SKM-1 treated with dmso at 0.1 percent for 144 hours (cell line): Measurements from ENCODE around the gene SLC2A5.
"Not testable (repeated sequence)": the region's sequence is repeated elsewhere in the genome, so short reads cannot be mapped to it uniquely, and the experiment has no call there.

Experiments used
- DNase-seq: peaks from one replicate; lab custom pipeline; 2025; ENCODE audit not compliant: unreplicated experiment; lab: John Stamatoyannopoulos, UW

SLC2A5 gene

DNA sequence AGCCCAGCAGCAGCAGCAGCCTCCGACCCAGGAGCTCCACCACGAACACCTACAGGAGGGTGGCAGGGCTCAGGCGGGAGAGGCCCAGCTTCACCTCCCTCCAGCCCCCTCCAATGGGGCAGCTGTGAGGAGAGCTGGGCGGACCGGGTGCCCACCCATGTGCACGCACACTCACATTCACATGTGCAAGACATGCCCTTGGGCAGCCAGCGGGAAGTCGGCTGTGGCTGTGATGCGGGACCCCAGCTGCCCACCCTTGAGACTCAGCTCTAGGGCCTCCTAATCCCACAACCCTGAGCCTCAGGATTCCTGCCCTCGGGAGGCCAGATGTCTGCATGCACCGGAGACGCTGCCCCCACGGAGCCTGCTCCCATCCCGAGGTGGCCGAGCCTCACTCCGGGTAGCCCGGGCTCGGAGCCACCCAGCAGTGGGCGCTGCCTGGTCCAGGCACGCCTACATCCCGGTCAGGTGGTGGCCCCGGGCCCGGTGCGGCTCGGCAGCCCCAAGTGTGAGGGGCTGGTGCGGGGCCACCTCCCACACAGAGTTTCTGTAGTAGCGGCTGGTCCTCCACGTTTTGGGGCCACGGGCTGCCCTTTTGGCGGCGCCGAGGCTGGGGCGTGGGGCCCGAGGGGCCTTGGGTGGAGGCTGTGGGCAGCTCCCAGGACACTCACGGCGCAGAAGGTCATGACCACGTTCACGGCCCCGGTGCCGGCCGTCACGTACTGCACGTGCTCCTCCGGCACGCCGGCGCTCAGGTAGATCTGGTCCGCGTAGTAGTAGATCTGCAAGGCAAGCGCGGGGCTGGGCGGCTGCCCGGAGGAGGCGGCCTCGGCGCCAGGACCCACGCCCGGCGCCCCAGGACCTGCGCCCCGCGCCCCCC is 30.3 kb downstream of the SLC2A5 start:
- no peak for DNase-seq

- DNase-seq: no peak
These were observed 31.1 kb downstream of the SLC2A5 start for GRCh38 chr1:9038338-9038650.

DNA sequence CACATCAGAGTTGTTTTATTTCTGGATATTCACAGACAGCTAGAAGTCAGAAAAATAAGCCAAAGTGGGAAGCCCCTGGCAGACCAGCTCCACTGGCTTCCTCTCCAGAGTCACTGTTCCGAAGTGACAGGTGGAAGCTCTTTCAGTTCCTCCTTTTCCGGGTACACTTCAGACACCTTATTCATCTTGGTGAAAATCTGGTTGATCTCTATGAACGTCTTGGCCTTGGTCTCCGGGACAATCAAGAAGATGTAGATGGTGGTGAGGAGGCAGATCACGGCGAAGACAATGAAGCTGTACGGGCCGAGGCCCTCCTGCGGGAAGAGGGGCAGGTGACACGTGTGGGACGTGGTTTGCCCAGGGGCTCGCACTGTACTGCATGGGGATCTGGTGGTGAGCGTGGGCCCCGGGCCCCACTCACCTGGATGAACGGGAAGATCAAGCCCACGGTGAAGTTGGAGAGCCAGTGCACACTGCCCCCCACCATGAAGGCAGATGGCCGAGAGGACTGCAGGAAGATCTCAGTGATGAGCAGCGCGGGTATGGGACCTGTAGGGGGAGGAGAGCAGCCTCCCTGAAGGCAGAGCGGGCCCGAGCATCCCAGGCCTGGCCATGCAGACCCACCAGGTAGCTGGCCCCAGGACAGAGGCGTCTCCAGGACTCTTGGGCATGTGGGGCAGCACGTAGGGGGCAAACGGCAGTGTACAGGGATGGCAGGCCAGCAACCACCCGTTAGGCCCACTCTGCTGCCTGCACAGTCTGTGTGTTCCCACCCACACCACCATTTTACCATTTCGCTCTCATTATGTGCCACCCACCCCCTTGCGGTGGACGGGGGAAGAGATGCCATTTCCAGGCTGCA is 31.7 kb downstream of the SLC2A5 start:
- DNase-seq: no peak

- no peak for DNase-seq
These were observed 34.2 kb downstream of the SLC2A5 start for GRCh38 chr1:9035226-9035625.

- no peak for DNase-seq
These were observed 36.1 kb downstream of the SLC2A5 start for GRCh38 chr1:9033363-9033762.

- no peak for DNase-seq
These were observed 37.8 kb downstream of the SLC2A5 start for GRCh38 chr1:9031484-9032259.

- DNase-seq: not testable (repeated sequence)
These were observed 38.4 kb downstream of the SLC2A5 start for GRCh38 chr1:9031077-9031476.

DNA sequence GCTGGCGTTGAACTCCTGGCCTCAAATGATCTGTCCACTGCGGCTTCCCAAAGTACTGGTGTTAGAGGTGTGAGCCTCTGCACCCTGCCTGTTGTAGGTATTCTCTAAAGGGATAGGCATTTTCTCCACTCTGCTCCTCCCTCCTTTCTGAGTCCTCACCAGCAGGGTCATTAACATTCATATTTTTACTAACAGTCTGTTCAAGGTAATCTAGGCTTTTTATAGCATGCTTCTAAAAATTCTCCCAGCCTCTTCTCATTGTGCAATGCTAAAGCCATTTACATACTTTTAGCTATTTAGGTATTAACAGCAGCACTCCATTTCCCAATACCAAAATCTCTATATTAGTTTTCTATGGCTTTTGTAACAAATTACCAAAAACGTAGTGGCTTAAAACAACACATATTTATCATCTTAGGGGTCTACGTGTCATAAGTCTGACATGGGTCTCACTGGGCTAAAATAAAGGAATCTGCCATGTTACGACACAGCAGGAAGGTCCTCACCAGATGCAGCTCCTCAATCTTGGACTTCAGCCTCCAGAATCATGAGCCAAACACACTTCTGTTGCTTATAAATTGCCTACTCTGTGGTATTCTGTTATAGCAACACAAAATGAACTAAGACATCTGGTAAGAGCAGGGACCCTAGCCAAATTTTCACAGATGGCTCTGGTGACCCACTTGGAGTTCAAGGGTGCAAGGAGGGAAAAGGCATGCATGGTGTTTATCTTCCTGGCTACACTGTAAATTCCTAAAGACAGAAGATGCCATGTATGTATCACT is 40.3 kb downstream of the SLC2A5 start:
- DNase-seq: no peak

- DNase-seq: no peak
These were observed 42.1 kb downstream of the SLC2A5 start for GRCh38 chr1:9027307-9027706.

DNA sequence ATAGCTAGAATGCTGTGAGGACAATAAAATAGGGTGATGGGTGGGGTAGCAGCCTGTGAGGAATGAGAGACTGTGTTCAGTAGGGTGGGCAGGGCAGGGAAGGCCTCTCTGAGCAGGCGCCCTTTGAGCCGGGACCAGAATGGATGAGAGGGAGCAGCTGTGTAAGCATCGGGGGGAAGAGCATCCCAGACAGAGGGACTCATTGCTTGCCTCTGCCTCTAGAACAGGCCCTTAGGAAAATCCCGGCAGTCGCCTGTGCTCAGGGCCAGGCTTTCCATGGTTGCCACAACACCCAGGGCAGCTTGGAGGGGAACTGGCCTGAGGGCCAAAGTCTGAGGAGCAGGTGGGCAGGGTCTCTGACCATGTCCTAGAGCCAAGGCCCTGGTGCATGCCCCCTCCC is 44.0 kb downstream of the SLC2A5 start:
- no peak for DNase-seq

DNA sequence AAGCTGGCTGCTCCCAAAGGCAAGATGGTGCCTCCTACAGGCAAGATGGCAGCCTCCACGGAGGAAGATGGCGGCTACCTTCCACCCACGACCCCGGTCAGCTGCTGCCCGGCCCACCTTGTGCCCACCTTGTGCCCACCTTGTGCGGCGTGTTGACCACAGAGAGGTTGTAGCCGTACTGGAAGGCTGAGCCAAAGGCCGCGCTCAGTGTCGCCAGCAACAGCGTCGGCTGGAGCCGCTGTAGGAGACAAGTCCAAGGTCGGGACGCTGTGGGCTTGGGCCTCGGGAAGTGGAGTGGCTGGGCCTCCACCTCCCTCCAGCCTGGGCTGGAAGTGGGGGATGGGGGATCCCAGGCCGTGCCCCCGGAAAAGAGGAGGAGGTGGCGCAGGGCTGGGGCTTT is 44.6 kb downstream of the SLC2A5 start:
- DNase-seq: no peak

GRCh38 chr1:9022773-9023172 is 46.7 kb downstream of the SLC2A5 start:
- no peak for DNase-seq

DNA sequence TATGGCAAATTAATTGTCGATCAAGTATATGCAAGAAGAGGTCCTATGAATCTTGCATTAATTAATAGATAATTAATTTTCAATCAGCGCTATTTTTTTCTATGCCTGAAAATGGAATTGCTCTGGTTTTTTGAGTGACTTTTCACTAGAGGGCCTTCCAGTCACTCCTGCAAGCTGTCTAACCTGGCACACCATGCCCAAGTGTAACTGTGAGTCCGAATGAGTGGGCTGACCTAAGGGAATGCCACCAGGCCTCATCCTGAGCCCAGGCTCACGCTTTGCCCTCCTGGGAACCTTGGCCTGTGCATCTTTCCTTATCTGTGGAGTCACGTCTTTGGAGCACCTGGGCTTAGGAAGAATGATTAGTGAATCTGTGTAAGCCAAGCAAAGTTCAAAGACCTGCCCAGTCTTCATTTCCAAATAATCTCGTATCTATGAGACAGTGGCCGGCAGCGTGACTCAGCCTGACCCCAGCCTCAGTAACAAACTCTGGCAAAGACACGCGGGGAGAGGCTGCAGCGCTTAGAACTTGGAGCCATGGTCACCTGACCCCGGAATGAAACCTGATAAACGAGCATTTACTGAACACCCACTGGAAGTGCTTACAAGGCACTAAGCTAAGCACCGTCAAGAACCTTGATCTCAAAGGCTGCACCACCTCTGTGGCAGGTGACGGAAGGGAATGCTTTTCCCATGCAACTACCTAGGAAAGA is 47.3 kb downstream of the SLC2A5 start:
- not testable (repeated sequence) for DNase-seq

DNA sequence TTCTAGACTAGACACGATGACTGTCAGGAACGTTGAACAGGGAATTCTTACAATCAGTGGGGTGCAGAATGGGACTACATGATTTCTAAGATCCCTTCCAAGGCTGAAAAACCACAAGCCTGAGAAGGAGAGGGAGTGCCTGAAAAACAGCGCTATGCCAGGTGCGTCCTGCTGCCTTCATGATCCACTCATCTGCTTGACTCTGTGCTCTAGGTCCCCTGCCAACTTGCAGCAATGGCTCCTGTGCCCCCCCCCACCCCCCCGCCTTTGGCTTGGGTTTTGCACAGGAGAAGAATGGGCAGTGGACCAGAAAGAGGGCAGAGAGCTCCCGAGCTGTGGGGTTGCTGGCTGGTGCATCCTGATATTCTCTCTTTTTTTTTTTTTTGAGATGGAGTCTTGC is 49.1 kb downstream of the SLC2A5 start:
- no peak for DNase-seq

- no peak for DNase-seq
These were observed 49.5 kb downstream of the SLC2A5 start for GRCh38 chr1:9019896-9020295.

DNA sequence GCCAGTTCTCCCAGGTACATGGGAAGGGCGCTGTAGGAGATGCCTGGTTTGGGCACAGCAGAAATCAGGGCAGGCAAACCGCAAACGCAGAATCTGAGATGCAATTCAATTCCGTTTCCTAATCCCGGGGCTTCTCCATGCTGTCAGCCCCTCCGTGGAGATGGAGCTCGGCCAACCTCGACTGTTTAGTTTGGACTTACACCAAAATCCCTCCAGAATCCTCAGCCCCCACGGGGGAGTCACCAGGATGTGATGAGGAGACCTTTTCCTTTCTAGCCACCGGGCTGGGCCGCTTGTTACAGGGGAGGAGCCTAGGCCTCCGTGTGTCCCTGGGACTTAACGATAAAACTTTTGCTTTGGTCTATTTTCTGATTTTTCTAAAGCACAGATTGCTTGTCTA is 51.1 kb downstream of the SLC2A5 start:
- no peak for DNase-seq

- DNase-seq: no peak
These were observed 53.0 kb downstream of the SLC2A5 start for GRCh38 chr1:9016455-9016854.

DNA sequence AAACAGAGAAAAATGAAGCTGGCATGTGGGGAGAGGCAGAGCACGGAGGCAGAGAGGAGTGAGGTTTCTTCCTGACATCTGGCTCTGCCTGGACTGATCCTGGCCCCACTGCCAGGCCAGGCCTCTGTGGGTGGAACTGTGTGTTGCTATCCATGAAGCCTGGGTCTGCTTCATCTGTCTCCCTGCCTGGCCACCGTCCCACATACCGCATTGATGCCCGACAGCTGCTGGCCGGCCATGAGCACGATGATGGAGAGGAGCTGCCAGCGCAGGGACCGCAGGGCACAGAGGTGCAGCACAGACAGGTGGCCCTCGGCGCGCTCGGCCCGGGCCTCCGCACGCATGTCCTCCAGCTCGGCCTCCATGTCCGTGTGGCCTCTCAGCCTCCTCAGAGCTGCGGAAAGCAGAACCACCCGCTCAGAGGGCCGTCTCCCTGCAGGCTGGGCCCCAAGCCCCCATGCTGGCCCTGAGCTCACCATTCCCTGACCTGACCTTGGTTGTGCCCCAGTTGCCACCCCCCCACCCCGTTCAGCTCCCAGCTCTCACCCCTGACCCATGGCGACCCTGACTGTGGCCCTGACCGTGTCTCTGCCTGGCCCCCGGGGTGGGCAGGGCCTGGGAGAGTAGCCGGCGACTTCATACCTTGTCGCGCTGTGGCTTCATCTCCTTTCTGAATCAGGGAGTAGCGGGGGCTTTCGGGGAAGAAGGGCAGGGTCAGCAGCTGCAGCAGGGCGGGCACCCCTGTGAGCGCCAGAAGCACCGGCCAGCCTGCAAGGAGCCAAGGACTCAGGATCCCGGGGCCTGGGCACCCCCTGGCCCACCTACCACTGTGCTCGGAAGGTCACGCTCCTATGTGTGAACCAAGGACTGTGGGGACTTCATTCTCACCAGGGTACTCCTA is 54.7 kb downstream of the SLC2A5 start:
- no peak for DNase-seq

GRCh38 chr1:9013819-9014218 is 55.6 kb downstream of the SLC2A5 start:
- no peak for DNase-seq
